Measurements from ENCODE around the gene KBTBD7.
"Not testable (repeated sequence)": the region's sequence is repeated elsewhere in the genome, so short reads cannot be mapped to it uniquely, and the experiment has no call there.

Gene KBTBD7

DNA sequence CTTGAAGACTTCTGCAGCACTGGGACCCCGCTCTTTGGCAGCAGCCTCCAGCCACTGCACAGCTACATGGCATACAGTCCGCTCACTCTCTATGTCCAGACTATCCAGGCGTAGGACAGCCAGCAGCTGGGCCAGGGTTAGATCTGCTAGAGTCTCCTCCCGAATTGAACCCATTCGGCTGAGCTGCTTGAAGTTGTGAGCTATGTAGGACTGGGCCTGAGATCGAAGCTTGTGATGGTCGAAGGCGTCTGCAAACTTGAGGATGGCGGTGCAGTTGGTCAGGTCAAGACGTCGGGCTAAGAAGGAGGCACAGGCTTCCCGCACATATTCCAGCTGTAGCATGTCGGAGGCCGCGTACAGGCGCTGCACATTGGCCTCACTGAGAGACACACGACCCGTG is 900 bp downstream of the KBTBD7 start:
- no peak for DNase-seq

DNA sequence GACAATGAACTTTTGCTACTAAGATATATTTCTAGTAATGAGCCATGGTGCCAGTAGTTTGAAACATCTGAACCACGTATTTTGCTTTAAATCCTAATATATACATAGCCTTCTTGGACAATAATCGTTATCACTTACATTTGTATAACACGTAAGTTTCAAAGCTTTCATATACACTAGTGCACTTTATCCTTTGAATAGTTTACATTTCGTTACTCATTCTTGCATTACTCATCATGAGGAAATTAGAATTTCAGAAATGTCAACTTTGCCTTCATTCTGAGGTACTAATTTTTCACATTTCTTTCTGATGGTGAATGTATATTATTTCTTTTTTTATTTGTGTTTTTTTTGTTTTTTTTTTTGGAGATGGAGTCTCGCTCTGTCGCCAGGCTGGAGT is 5.8 kb downstream of the KBTBD7 start:
- DNase-seq = no peak

DNA sequence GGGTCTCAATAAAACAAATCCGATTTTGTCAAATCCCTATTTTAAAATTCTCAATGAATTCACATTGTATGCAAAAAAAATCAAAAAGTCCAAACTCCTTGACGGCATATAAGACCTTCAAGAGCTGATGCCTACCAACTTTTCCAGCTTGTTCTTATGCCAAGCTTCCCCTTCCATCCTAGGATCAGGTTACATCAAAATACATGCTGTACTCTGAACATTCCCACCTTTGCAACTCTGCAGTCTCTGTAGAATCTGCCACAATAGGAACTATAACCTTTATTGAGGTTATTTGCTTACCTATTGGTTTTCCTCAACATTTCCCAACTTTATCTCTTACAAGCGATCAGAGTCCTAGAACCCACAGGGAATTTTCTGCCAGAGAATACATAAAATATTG is 7.9 kb downstream of the KBTBD7 start:
- no peak for DNase-seq

DNA sequence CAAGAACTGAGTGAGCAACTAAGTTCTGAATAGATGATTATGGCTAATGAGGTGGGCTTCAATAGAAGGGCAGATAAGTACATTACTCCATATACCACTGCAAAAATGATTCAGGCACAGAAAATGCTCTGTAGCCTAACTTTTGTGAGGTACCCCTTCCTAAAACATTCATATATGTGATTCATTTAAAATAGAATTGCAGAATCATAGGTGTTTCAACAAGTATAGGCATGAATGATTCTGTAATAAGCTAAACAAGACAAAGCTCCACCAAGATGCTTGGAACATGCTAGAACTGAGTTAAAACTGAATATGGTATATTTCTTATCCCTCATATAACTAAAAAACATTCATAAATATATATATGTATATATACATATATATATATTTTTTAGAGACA is 12.1 kb downstream of the KBTBD7 start:
- DNase-seq = no peak

DNA sequence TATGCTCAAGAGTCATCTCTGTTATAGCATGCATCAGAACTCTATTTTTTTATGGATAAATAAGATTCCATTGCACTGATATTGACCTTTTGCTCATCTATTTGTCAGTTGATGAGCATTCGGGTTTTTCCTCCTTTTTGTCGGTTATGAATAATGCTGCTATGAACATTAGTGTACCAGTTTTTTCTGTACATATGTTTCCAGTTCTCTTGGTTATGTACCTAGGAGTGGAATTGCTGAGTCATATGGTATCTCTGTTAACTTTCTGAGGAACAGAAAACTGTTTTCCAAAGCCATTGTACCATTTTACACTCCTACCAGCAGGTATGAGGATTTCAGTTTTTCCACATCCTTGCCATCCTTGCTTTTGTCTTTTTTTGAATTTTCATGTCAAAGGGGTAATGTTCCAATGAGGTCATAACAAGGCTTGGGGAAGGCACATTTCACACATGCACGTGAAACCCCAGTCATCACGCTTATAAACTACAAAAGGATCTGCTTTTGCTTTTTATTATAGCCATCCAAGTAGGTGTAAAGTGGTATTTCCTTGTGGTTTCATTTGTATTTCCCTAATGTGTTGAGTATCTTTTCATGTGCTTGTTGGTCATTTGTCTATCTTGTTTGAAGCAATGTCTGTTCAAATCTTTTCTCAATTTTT is 14.6 kb downstream of the KBTBD7 start:
- DNase-seq = no peak

DNA sequence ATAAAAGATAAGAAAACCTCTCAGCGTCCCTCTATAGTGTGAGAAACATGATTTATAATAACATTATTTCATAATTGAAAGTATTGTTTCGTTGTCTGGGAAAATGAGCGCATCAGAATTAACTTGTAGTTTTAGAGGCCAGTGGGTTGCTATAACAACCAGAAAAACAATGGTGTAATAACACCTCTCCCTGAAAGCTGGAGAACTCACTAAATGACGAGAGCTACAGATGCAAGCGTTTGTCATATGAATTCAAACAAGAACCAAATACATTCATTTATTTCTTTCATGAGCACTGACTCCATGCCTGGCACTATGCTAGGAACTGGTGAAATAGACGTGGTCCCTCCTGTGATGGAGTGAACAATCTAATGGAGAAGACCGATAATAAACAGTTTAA is 16.3 kb downstream of the KBTBD7 start:
- no peak for DNase-seq

DNA sequence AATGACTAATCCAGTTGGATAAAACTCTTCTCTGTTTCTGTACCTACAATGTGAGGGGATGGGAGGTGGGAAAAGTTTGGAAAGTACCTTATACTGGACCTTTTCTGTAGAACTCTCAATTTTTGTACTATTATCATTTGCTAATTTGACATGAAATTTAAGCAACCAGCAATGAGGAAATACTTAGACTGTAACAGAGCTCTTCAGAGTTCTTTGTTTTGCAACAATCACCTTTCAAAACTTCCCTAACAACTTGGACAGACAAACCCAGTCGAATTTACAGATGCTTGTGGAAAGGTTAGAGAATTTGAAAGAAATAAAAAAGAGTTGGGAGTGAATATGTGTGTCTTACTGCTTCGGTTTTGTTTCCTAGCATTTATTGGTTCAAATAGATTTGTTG is 16.8 kb downstream of the KBTBD7 start:
- DNase-seq = no peak

DNA sequence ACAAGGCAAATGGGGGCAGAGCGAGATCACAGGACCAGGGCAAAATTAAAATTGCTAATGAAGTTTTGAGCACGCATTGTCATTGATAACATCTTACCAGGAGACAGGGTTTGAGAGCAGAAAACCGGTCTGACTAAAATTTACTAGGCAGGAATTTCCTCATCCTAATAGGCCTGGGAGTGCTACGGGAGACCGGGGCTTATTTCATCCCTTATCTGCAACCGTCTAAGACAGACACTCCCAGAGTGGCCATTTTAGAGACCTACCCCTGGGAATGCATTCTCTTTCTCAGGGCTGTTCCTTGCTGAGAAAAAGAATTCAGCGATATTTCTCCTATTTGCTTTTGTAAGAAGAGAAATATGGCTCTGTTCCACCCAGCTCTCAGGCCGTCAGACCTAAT is 18.8 kb downstream of the KBTBD7 start:
- DNase-seq = not testable (repeated sequence)

DNA sequence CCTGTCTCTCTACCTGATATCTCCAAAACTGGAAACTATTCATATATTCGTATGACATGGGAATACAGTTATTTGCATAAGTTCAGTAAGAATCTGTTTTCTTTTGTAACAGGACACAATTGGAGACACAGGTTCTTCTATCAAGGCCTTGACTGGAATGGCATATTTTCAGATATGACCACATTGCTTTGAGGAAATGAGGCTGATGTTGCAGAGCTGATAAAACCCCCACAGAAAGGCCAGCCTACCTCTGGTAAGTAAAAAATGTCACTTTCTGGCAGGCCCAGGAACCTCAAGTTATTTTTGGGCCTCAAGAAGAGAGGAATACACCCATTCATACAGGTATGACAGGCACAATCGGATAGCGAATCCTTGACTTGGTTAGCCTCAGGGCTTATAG is 32.2 kb downstream of the KBTBD7 start:
- no peak for DNase-seq

DNA sequence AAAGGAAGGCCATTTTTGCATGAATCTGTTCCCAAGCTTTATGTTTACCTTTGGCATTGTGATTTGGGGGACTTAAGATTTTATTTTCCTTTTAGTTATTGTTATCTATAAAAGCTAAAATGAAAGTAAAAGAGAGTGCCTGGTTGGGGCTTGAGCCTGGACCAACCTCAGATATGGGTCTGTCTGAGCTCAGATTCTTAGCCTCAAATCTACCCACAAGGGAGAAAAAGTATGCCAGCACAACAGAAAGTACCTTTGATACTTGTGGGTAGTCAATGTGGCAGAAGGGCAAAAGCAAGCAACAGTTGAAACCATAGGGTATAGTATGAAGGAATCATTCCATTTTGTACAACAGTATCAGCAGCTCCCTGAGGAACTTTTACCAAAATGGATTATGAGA is 35.2 kb downstream of the KBTBD7 start:
- DNase-seq = no peak

DNA sequence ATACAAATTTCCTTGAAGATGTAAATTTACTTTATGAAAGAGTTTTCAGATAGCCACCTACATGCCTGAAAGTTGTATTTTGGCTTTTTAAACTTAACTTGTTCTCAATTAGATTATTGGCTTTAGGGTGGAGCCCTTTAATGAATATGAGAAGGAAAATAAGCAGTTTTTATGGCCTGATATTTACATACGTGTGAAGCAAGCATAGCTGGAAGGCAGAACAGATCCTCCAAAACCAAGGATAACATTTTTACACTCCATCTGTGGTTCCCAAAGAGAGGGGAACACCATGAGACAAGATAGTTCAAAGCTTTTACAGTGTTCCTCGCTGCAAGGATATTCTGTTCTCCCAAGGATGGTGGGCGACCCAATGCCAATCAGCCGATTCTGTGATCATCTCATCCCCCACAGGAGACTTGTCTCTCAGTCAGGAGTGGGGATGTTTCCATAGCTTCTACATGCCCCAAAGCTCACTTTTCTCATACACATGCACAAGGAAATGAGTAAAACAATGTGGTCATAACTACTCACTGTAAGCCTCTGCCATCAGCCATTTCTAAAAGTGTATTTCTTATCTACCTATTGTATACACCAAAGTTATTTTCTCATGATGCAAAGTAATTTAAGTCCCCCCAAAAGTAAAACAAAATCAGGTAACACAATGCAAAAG is 37.2 kb downstream of the KBTBD7 start:
- no peak for DNase-seq

DNA sequence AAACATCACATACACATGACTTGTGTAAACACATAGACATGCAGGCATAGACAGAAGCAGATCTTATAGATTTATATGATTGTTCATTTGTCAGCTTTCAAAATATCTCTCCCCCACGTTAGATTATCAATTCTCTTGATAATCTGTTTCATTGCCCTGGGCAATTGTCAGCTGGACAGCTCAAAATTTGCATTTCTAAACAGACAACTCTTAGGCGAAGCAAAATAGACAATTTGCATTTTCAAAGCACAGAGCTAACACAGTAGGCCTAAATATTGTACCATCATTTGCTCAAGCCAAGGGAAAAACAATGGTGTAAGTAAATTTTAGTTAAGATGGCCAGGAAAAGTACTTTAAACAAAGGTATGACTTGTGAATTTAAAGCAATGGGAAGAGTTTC is 37.7 kb downstream of the KBTBD7 start:
- no peak for DNase-seq

DNA sequence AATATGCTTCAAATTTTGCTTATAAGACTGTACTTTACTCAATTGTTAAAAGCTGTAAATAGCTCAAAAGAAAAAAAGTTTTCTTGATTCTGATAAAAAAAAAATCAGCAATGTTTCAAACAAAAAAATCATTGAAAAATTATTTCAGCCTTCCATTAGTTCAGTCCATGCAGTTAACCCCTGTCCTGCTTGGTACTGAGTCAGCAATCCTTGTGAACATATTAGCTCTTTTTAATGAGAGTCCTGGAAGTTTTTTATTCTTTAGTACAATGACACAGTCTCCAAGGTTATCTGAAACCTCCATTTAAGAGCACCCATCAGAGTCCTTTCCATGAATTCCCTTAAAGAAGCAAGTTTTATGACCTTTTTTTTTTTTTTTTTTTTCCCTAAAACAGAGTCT is 40.3 kb downstream of the KBTBD7 start:
- DNase-seq = no peak

DNA sequence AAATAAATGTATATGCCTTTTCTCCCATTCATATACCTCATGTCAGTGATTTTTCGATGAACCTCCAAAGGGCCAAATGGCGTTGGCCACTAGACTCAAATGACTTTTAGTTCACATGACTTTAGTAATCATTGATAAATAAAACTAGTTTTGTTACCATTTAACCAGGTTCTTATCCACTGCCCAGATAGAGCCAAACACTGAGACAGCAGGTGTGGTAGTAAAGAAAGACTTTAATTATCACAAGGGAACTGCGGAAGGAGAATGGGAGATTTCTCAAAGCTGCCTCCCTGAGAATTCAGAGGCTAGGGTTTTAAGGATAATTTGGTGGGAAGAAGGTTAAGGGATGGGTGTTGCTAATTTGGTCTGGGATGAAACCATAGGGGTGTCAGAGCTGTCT is 42.4 kb downstream of the KBTBD7 start:
- DNase-seq = no peak

DNA sequence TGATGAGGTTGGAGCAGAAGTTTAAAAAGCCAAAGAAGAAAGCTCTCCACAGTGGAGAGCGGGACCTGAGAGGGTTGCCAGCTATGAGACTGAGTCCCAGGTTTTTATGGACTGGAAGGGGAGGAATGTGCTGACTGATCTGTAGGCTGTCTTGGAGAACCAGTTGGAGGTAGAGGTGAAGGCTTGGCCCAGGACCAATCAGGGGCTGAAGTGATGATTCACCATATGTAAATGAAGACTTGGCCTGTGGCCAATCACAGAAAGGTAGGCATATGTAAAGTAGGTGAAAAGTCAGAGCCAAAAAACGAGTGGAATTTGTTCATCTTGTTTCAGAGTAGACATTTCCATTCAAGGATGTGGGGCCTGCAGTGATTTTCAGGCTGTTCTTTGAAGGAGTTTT is 44.3 kb downstream of the KBTBD7 start:
- DNase-seq = no peak

DNA sequence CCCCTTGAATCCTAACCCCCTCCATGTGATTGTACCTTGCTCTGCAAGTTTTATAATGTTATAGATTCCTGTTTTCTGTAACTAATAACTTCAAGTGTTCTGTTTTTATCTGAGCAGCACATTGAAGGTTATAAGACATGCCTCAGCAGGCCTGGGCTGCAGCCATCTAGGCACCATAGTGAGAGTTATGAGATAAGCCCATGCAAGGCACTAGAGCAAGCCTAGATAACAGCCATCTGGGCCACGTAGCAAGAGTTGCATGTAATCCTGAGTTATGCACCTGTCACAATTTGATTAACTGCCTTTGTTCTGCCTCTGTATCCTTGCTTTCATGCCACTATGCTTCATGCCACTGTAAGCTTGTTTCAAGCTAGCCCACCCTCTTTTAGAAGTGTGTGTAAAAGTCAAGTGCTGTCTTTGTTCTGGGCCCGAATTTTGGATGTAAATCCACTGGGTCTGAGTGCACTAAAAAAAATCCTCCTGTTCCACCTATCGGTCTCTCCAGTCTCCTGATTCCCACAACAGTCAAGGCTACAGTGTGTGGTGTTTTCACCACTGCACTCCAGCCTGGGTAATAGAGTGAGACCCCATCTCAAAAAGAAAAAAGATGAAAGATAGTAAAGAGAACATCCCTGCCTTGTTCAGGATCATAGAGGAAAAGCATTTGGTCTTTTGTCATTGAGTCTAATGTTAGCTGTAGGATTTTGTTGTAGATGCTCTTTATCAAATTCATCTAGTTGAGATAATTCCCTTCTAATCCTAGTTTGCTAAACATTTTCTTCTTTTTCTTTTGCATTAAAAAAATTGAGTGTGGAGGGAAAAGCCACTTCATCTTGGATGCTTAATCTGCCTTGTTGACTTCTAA is 45.7 kb downstream of the KBTBD7 start:
- no peak for DNase-seq

DNA sequence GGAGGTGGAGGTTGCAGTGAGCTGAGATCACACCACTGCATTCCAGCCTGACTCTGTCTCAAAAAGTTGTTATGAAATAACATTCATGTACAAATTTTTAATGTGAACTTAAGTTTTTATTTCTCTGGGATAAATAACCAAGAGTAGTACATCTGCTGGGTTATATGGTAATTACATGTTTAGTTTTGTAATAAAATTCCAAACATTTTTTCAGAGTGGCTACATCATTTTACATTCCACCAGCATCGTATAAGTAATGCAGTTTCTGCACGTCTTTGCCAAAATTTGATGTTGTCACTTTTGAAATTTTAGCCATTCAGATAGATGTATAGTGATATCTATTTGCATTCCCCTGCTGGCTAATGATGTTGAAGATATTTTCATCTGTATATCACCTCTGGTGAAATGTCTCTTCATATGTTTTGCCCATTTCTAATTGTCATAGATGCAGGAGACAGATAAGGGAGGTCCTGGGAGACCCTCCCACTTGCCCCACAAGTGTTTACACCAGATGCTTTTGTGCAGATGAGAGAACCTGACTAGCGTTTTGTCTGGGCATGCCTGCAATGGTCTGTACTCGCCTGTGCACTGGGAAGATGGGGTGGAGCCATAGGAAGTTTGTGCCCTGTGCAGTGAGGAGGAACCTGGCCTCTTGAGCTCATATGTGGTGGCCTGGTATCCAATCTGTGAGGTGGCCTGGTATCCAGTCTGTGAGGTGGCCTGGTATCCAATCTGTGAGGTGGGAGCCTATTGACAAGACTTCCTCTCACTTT is 49.0 kb downstream of the KBTBD7 start:
- no peak for DNase-seq

DNA sequence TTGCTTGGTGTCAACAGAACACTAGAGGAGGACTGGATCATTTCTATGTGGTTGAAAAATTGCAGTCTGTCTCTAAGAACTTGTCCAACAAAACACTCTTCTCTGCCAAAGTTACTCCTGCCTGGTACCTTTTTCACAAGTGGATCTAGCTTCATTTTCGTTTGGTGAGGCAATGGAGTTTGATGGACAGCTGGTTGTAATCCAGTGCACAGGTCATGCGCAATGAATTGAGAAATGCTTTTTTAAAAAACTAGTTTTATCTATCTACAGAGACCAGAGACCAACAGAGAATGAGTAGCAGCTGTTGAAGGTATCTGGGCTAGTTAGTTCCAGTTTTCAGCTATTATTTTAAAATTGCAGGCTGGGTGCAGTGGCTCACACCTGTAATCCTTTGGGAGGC is 49.8 kb downstream of the KBTBD7 start:
- no peak for DNase-seq
